IPS-18c (cell line): ENCODE measurements around the gene MTA1.

Source experiments
- H3K4me3 ChIP-seq: 2 replicates; pipeline ENCODE4 v1.7.0; 2013; ENCODE audit warnings: low read depth, mild to moderate bottlenecking, low read length, moderate library complexity; ENCODE audit not compliant: insufficient read depth
- H3K9me3 ChIP-seq: one replicate; pipeline ENCODE4 v1.6.1; 2013; ENCODE audit warnings: mild to moderate bottlenecking, low read length, moderate library complexity; ENCODE audit not compliant: control insufficient read depth, insufficient read depth

Gene MTA1

DNA sequence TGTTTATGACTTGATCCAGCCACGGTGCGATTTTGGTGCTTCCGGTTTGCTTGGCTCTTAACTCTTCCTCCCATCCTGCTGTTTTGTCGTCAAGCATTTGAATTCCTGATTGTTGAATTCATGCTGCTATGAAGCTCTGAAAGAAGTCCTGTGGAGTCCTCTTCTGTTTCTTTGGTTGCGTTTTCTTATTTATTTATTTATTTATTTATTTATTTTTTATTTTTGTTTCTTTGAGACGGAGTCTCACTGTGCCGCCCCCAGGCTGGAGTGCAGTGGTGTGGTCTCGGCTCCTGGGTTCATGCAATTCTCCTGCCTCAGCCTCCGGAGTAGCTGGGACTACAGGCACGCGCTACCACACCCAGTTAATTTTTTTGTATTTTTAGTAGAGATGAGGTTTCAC lies 3.0 kb upstream of the MTA1 start:
- H3K9me3 ChIP-seq, result no peaks in the 10 kb centered on the region
- no peak overlapping the region for H3K4me3 ChIP-seq

DNA sequence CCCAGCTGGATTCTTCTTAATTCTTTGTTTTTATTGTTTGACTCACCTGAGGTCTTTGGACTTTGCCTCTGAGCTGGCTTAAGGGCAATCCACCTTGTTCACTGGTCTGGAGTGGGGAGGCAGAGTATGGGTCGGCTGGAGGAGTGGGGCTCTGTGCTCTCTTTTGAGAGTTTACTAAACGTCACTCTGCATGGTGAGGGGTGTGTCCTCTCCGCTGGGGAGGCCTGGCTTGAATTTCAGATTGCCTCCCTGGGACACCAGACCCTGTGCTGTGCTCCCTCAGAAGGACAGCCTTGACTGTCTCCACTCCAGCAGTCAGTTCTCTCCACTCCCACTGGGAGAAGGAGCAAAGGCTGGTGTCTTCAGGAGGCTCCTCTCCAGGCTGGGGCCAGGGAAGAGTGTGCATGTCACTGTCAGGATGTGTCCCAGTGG lies 1.9 kb upstream of the MTA1 start:
- Histone ChIP-seq H3K9me3 (no peaks in the 10 kb centered on the region), H3K4me3 (no peak overlapping the region)

- H3K9me3 ChIP-seq, result no peaks in the 10 kb centered on the region
- peak overlapping the region; percentile 74 for H3K4me3 ChIP-seq
Observed at GRCh38 chr14:105418269-105419194, 1.1 kb upstream of the MTA1 start.

DNA sequence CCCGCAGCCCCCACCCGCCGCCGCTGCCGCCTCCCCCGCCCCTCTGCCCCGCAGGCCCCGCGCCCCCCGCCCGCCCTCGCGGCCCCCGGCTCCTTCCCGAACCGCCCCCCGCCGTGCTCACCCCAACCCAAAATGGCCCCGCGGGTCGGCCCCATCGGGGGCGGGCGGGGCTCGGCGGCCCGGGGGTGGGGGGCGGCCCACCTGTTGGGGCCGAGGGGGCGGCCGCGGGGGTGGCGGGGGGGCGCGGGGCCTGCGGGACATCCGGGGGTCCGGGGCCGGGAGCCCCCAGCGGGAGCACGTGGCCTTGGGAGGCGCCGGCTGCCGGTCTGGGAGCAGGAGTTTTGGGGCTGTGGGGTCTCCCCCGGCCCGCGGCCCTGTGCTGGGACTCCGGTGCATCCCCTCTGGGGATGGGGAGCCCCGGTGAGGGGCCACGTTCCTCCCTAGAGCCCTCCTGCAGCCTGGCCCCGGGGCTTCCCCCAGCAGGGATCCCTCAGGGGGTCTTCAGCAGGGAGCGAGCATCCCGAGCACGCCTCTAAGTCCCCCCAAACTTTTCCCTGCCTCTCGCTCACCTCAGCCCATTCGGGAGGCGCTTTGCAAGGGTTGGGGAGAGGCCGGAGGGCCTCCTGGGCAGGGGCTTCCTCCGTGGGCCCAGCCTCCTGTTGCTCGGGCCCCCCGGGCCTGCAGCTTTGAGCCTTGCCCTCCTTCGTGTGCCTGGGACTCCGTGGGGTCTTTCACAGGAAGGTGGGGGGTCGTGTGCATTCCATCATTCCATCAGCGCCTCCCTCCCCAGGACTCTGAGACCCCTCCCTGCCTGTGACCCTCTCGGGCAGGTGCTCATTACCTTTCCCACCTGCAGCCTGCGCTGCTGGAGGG lies 710 bp downstream of the MTA1 start:
- Histone ChIP-seq H3K4me3 (peak overlapping the region; percentile 69), H3K9me3 (no peaks in the 10 kb centered on the region)

DNA sequence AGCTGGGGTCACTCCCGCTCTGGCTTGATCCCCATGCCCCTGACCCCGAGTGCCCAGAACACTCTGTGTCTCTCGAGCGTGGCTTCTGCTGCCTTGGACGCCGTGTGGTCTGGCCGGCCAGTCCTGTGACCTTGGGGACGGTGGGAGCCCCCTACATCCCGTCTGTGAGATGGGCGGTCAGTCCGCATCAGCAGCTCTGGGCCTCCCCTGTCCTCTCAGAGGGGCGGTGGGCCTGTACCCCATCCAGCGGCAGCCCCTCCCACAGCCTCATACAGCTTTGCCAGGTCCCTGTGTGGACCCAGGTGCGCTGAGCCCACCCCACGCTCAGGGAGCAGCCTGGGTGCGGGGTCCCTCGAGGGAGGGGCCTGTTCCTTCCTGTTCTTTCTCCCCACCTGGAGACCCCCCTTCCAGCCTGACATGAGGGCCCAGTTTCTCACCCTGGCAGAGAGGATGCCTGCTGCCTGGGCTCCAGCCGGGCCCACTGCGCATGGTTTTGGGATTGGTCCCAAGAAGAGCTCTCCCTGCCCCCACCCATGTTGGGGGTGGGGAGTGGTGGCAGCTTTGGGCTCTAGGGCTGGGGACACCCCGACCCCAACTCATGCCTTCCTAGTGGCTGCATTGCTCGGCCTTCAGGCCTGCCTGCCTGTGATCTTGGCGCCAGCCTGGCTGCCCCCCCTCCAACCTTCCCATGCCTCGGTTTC lies 1.5 kb downstream of the MTA1 start:
- no peaks in the 10 kb centered on the region for H3K9me3 ChIP-seq
- peak overlapping the region; percentile 69 for H3K4me3 ChIP-seq

DNA sequence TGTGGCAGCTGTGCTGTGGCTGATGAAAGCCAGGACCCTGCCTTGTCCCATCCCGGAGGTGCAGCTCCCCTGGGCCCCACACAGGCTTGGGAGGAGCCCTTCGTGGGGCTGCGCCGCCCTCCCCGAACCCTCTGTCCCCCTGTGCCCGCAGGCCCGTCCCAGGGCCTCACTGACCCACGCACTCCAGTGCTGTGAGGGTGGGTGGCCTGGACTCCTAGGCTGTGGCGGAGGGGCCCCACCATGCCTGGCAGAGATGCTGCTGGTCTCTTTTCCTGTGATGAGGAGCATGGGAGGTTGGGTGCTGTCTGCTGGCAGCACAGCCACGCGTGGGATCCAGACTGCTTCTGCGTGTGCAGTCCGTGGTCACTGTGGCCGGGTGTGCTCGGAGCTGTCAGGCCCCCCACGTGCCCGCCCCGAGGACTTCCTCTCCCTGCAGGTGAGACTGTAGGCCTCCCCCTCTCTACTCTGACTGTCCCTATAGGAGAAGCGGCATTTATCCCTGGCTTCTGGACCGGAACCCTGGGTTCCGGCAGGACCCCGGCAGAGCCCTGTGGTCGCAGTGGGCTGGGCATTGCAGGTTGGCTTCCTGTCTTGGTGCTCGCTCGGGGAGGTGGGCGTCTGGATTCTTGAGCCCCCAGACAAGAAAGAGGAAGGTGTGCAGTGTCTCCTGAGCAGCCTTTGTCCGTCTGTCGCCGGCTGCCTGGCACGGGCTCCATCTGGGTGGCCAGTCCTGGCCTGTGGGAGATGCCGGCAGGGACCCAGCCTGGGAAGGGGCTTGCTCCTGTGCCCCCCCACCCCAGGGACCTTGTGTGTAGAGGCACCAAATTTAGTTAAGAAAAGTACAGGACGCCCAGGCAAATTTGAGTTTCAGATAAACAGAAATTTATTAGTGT lies 2.3 kb downstream of the MTA1 start:
- H3K4me3 ChIP-seq, result no peak overlapping the region; the same call in 1 of the 2 replicates
- no peaks in the 10 kb centered on the region for H3K9me3 ChIP-seq

- Histone ChIP-seq H3K4me3 (peak overlapping the region; percentile 1; the same call in 1 of the 2 replicates), H3K9me3 (no peaks in the 10 kb centered on the region)
Observed at GRCh38 chr14:105422695-105423487, 3.3 kb downstream of the MTA1 start.

GRCh38 chr14:105423488-105424195 lies 4.0 kb downstream of the MTA1 start:
- H3K9me3 ChIP-seq, result no peaks in the 10 kb centered on the region
- H3K4me3 ChIP-seq, result no peak overlapping the region

DNA sequence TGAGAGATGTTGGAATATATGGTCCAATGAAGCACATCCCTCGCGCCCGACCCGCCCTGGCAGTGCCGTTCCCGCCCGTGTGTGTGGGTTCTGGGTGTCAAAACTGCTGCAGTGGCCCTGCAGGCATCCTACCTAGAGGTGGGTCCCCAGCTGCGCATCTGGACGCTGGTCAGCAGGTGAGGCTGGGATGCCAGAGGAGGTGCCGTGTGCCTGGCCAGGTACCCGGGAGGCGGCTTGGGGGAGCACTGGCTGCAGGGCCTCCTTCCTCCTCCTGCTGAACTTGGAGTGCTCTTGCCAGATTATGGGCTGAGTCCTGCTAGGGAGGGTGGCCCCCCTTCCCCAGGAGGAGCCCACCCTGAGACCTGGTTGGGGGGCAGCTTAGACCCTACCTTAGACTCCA lies 5.2 kb downstream of the MTA1 start:
- Histone ChIP-seq H3K9me3 (no peaks in the 10 kb centered on the region), H3K4me3 (no peak overlapping the region)

DNA sequence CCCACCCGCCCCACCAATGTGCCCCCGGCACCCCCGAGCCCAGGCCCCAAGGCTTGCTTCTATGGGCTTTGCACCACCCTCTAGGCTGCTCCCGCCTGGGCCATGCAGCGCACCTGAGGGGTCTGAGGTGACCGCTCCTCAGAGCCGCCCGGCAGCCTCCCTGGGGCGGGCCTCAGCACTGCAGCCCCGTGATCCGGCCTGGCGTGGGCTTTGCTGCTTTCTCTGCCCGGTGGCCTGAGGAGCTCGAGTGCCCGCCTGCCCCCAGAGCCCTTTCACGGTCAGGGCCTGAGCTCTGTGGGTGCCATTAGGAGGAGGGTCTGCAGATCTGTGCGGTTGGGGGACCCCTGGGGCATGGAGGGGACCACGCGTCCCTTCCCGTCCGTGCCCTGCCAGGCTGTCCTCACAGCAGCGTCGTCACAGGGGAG lies 6.2 kb downstream of the MTA1 start:
- Histone ChIP-seq H3K9me3 (no peaks in the 10 kb centered on the region), H3K4me3 (no peak overlapping the region)

DNA sequence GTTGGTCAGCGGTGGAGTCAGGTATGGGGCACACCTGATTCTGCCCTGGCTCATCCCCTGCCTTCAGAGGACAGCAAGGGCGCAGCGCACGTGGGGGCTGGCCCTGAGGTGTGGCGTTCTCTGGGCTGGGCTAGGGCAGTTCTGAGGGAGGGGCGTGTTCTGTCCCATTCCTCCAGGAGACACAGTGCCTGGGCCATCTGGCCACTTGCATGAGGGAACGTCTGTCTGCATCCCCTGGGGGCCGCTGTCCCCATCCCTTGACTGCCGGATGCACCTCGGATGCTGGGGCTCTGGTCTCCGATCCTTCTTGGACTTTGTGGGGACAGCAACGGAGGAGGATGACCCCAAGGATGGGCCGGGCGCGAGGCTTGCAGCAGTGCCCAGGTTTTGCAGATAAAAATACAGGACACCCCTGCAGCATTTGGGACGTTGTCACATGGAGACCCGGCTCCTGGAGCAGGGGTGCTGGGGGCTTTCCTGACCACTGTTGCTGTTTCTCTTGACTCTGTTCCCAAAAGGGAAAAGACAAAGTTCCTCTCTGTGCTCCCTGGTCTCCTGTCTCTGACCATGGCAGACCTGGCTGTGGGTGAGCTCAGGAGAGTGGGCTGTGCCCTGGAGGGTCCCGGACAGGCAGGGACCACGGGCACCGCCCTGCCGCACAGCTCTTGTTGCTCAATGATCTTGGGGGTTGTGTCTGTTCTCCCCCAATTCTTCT lies 6.9 kb downstream of the MTA1 start:
- Histone ChIP-seq H3K9me3 (peaks cover 2% of the 10 kb centered on the region), H3K4me3 (no peak overlapping the region)

GRCh38 chr14:105427412-105427811 lies 7.8 kb downstream of the MTA1 start:
- peaks cover 2% of the 10 kb centered on the region for H3K9me3 ChIP-seq
- H3K4me3 ChIP-seq, result no peak overlapping the region

DNA sequence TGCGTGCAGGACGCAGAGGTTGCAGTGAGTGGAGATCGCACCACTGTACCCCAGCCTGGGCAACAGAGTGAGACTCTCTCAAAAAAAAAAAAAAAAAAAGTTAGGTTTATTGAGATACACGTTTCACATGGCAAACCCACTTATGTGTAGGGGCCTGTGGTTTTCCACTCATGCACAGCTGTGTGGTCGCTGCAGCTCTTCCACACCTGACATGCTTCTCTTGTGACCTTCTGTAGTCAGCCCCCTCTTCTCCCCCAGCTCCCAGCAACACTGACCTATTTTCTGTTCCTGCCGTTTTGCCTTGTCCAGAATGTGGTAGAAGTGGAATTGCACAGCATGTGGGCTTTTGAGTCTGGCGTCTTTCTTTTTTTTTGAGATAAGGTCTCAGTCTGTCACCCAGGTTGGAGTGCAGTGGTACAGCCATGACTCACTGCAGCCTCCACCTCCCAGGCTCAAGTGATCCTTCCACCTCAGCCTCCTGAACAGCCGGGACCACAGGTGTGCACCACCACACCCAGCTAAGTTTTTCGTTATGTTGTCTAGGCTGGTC lies 8.4 kb downstream of the MTA1 start:
- H3K4me3 ChIP-seq, result no peak overlapping the region

DNA sequence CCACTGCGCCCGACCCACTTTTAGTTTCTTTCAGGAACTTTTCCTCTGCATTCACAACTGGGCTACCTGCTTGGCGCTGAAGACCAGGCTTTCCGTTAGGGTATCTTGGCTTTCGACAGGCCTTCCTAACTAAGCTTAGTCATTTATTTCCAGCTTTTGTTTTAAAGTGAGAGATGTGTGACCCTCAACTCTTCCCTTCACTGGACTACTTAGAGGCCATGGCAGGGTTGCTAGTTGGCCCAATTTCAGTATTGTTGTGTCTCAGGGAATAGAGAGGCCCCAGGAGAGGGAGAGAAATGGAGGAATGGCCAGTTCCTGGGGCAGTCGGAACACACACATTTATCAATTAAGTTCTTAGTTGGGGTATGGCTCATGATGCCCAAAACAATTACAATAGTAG lies 10.4 kb downstream of the MTA1 start:
- Histone ChIP-seq H3K9me3 (peaks cover 2% of the 10 kb centered on the region), H3K4me3 (no peak overlapping the region)

More for the DNA sequence above, 8.4 kb downstream of the MTA1 start:
- peaks cover 2% of the 10 kb centered on the region for H3K9me3 ChIP-seq
